GM23248 (cell line): ENCODE data around the gene DNAJA4. TPM values are rescaled to one million over a fixed set of nuclear protein-coding genes. Genes with fewer than 3 reads are reported as not detected.

Experiments used
- DNase-seq: peaks from one replicate; pipeline ENCODE4 v3.0.0-alpha.2; 2015
- H2AFZ ChIP-seq: fragments of 200-600 bp; sonication (generic); 2 replicates; pipeline ENCODE4 v1.6.1; 2016; ENCODE audit warnings: antibody characterized with exemption
- H3F3A ChIP-seq: fragments of 200-600 bp; sonication (generic); 2 replicates; pipeline ENCODE4 v1.6.1; 2016; ENCODE audit warnings: mild to moderate bottlenecking, antibody characterized with exemption, mixed run types; ENCODE audit not compliant: insufficient read depth
- H3K27ac ChIP-seq: fragments of 200-600 bp; sonication (generic); 2 replicates; pipeline ENCODE4 v1.5.1; 2016; ENCODE audit warnings: mild to moderate bottlenecking
- H3K27me3 ChIP-seq: fragments of 200-600 bp; sonication (generic); replicated peaks from 2 replicates; pipeline ENCODE4 v1.6.1; 2016; ENCODE audit warnings: mild to moderate bottlenecking; ENCODE audit not compliant: insufficient read depth
- H3K36me3 ChIP-seq: fragments of 200-600 bp; sonication (generic); 2 replicates; pipeline ENCODE4 v1.6.1; 2016; ENCODE audit warnings: low read depth, mild to moderate bottlenecking
- H3K4me1 ChIP-seq: fragments of 200-600 bp; sonication (generic); 2 replicates; pipeline ENCODE4 v1.6.1; 2016; ENCODE audit warnings: mild to moderate bottlenecking; ENCODE audit not compliant: insufficient read depth
- H3K4me2 ChIP-seq: fragments of 200-600 bp; sonication (generic); one replicate; pipeline ENCODE4 v1.6.1; 2016; ENCODE audit warnings: mild to moderate bottlenecking; ENCODE audit not compliant: unreplicated experiment
- H3K4me3 ChIP-seq: fragments of 200-600 bp; sonication (generic); 2 replicates; pipeline ENCODE4 v1.5.1; 2016; ENCODE audit warnings: mild to moderate bottlenecking
- H3K79me2 ChIP-seq: fragments of 200-600 bp; sonication (generic); 2 replicates; pipeline ENCODE4 v1.6.1; 2016; ENCODE audit warnings: mild to moderate bottlenecking; ENCODE audit not compliant: insufficient read depth
- H3K9ac ChIP-seq: fragments of 200-600 bp; sonication (generic); 2 replicates; pipeline ENCODE4 v1.6.1; 2016; ENCODE audit warnings: mild to moderate bottlenecking
- H3K9me2 ChIP-seq: fragments of 200-600 bp; sonication (generic); 2 replicates; pipeline ENCODE4 v1.6.1; 2016; ENCODE audit warnings: mixed run types, mild to moderate bottlenecking, moderate library complexity; ENCODE audit not compliant: insufficient read depth
- H3K9me3 ChIP-seq: fragments of 200-600 bp; sonication (generic); one replicate; pipeline ENCODE4 v1.6.1; 2017; ENCODE audit warnings: low read depth
- H4K20me1 ChIP-seq: fragments of 200-600 bp; sonication (generic); 2 replicates; pipeline ENCODE4 v1.6.0; 2016; ENCODE audit not compliant: insufficient read depth
- EZH2 ChIP-seq: fragments of 200-600 bp; sonication (generic); IDR thresholded peaks from 2 replicates; pipeline ENCODE4 v1.6.1; 2018; ENCODE audit warnings: antibody characterized with exemption, mild to moderate bottlenecking; ENCODE audit not compliant: insufficient read depth, poor library complexity, severe bottlenecking
- EZH2phosphoT487 ChIP-seq: fragments of 200-600 bp; sonication (generic); IDR thresholded peaks from 2 replicates; pipeline ENCODE4 v1.6.1; 2018; ENCODE audit warnings: antibody characterized with exemption, moderate library complexity, mild to moderate bottlenecking, low read depth; ENCODE audit not compliant: insufficient read depth
- WGBS, 2 experiments: methylation state at CpG; one replicate each; pipeline ENCODE4 v1.1.6; 2015 to 2017; ENCODE audit warnings: low lambda C conversion rate in 2 of 2, low coverage in 1 of 2; ENCODE audit errors: missing lambda C conversion rate in 2 of 2; 5-methylcytosine and 5-hydroxymethylcytosine counted together
- in situ Hi-C: fragments of 300-500 bp; cut with MboI; formaldehyde crosslinking; loops from 2 replicates; pipeline ENCODE4 v1.15.0; 2020
- polyA plus RNA-seq: library from polyadenylated mRNA; unstranded; fragments of >200 nt; fragmentation: Nextera tagmentation; extraction: Ambion mirVana; gene quantifications from 2 replicates; pipeline ENCODE4 v1.2.1, GENCODE V29; 2016
- total RNA-seq: library from RNA; depleted of rRNA; stranded (reverse); fragments of >200 nt; shearing (Covaris generic); gene quantifications from 2 replicates; pipeline ENCODE4 v1.2.3, GENCODE V29; 2014; rRNA removed

Gene DNAJA4
- 0.43 and 2.7 TPM in 2 replicates for total RNA-seq
- polyA plus RNA-seq, result 1.3 and 1.4 TPM in 2 replicates

DNA sequence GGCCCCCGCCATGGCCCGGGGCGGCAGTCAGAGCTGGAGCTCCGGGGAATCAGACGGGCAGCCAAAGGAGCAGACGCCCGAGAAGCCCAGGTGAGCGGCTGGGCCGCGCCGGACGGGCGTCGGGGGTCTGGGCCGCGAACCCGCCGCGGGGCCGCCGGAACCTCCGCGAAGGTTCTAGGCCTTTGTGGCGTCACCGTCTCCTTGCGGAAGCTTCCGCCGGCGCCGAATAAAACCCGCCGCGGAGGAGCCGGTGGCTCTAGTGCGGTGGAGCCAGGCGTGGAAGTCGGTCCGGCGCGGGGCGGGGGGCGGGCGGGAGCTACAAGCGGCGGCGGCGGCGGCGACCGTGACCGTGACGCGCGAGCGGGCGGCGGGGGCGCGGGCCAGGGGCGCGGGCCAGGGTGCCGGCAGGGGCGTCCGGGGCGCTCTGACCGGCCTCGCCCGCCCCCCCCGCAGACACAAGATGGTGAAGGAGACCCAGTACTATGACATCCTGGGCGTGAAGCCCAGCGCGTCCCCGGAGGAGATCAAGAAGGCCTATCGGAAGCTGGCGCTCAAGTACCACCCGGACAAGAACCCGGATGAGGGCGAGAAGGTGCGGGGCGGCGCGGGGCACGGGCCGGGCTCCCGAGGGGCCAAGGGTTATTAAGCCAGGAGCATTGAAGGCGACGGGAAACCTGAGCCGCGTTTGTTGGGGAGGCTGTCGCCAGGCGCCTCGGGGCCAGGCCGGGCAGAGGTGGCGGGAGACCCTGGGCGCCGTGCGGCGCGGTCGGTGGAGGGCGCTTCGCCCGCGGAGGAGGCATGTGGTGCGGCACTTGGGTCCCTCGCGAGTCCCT is at the start of gene DNAJA4:
DNAJA4 (plus strand) TSS at position 259 of the 833 bp plus-strand sequence; CDS start at position 461, 202 bp downstream.
- peak within 1 kb of the TSS; percentile 92 for H2AFZ ChIP-seq
- H3K9ac ChIP-seq, result peak within 1 kb of the TSS; percentile 65
- H3K9me2 ChIP-seq, result no peaks in the 10 kb centered on the region
- no peaks in the 10 kb centered on the region for H3K4me1 ChIP-seq
- H3K9me3 ChIP-seq, result no peaks in the 10 kb centered on the region
- WGBS, 2 experiments, result 7 to 13% methylated on average over 63 to 107 of the region's 107 CpGs
- H3K4me2 ChIP-seq, result peak within 1 kb of the TSS; percentile 75
- DNase-seq, result peak; percentile 59
- peak; percentile 24 for TF ChIP-seq EZH2
- TF ChIP-seq EZH2phosphoT487, result no peak
- no peaks in the 10 kb centered on the region for H3K79me2 ChIP-seq
- no peaks in the 10 kb centered on the region for H3K36me3 ChIP-seq
- in situ Hi-C loops, result no loop called here
- H3K27me3 ChIP-seq, result no peaks in the 10 kb centered on the region; the same call in 1 of the 2 replicates
- H4K20me1 ChIP-seq, result no peaks in the 10 kb centered on the region
- no peak within 1 kb of the TSS for H3K27ac ChIP-seq
- peak within 1 kb of the TSS; percentile 69 for H3K4me3 ChIP-seq
- no peaks in the 10 kb centered on the region for H3F3A ChIP-seq

DNA sequence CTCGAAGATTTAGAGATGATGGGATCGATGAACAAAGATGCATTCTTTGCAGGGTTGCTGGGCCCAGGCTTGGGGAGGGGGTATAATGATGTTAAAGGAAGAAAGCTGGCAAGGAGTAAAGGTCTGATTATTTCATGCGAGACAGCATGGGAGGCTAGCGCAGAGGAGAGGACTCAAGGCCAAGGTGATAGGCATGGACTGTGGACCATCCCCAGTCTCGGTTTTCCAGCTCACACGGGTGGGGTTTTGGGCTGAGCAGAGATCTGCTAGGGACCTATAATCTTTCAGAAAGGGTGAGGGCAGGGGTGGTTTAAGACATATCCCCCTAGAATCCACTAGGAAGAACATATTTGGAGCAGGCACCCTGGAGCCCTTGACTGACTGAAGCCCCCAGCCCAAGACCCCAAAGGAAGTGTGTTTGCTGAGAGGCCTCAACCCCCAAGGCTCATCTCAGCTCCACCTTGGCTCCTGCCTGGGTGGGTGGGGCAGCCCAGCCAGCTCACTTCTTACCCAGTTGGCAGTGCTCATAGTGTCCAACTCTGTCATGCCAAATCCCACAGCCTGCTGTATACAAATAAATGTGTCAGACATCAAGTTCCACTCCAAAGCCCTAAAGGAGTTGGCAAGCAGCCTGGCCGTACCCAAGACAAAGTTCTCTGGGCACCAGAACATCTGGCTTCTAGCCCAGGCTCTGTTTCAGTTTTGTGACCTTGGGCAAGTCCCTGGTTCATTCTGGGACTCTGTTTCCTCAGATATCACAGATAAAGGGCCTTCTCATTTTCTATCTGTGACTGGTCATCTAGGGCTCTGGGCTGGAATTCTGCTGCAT is 47.9 kb upstream of the DNAJA4 start:
- Histone ChIP-seq H3K36me3 (no peaks in the 10 kb centered on the region), H3K4me3 (no peak overlapping the region), H3K27me3 (no peaks in the 10 kb centered on the region), H3F3A (no peaks in the 10 kb centered on the region; the same call in 1 of the 2 replicates), H2AFZ (no peak overlapping the region), H4K20me1 (no peaks in the 10 kb centered on the region), H3K9ac (no peak overlapping the region), H3K27ac (no peak overlapping the region), H3K9me2 (no peaks in the 10 kb centered on the region), H3K9me3 (no peaks in the 10 kb centered on the region), H3K4me2 (no peak overlapping the region), H3K79me2 (no peaks in the 10 kb centered on the region), H3K4me1 (peaks cover 22% of the 10 kb centered on the region)
- 59 to 60% methylated on average over 7 of the region's 7 CpGs for WGBS, 2 experiments
- in situ Hi-C loops, result no loop called here
- DNase-seq, result peak; percentile 76
- no peak for TF ChIP-seq EZH2
- no peak for TF ChIP-seq EZH2phosphoT487

DNA sequence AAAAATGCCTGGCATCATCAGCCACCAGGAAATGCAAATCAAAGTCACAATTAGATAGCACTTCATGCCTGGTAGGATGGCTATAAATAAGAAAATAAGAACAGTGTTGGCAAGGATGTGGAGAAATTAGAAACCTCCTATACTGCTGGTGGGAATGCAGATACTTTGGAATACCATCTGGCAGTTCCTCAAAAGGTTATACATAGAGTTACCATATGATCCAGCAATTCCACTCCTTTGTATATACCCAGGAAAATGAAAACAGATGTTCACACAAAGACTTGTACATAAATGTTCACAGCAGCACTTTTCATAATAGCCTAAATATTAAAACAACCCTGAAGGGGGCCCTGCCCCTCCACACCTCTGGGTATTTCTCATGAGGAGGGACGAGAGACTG is 43.6 kb upstream of the DNAJA4 start:
- Histone ChIP-seq H4K20me1 (no peaks in the 10 kb centered on the region), H3K4me1 (peaks cover 12% of the 10 kb centered on the region; the same call in 1 of the 2 replicates), H3F3A (no peaks in the 10 kb centered on the region; the same call in 1 of the 2 replicates), H3K9me3 (no peaks in the 10 kb centered on the region), H3K36me3 (no peaks in the 10 kb centered on the region), H3K4me2 (no peak overlapping the region), H2AFZ (no peak overlapping the region), H3K27ac (no peak overlapping the region), H3K9ac (no peak overlapping the region), H3K27me3 (no peaks in the 10 kb centered on the region), H3K79me2 (no peaks in the 10 kb centered on the region), H3K4me3 (no peak overlapping the region), H3K9me2 (no peaks in the 10 kb centered on the region)
- in situ Hi-C loops, result no loop called here
- no peak for TF ChIP-seq EZH2phosphoT487
- TF ChIP-seq EZH2, result no peak
- DNase-seq, result no peak
- 38 to 69% methylated on average over 1 of the region's 1 CpG for WGBS, 2 experiments

DNA sequence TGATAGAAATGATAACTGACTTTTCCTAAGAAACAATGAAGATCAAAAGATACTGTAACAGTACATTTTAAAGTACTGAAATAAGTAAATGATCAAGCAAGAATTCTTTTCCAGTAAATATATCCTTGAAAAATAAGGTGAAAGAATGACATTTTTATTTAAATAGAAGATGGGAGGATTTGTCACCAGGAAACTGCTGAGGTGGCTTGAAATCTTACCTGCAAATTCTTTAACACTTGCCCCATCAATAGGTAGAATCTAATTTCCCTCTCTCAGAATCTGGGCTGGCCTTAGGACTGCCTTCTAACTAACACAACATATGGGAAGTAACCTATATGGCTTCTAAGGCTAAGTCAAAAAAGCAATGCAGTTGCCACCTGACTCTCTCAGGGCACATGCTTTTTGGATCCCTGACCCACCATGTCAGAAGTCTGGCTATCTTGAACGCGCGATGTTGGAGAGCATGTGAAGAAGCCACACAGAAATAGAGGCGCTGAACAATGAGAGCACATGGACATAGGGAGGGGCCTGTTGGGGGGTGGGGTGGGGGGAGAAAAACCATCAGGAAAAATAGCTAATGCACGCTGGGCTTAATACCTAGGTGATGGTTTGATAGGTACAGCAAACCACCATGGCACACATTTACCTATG is 41.5 kb upstream of the DNAJA4 start:
- Histone ChIP-seq H3K36me3 (no peaks in the 10 kb centered on the region), H4K20me1 (no peaks in the 10 kb centered on the region), H3K4me3 (no peak overlapping the region), H3K4me2 (no peak overlapping the region), H3F3A (no peaks in the 10 kb centered on the region), H3K9ac (no peak overlapping the region), H3K79me2 (no peaks in the 10 kb centered on the region), H3K27ac (no peak overlapping the region), H3K27me3 (no peaks in the 10 kb centered on the region), H3K4me1 (0 out of 2 replicates have a peak, but pooled peaks cover 4% of the 10 kb centered on the region), H3K9me3 (no peaks in the 10 kb centered on the region), H3K9me2 (no peaks in the 10 kb centered on the region), H2AFZ (no peak overlapping the region)
- in situ Hi-C loops, result no loop called here
- DNase-seq, result no peak
- WGBS, 2 experiments, result 85 to 97% methylated on average over 5 of the region's 5 CpGs
- no peak for TF ChIP-seq EZH2phosphoT487
- no peak for TF ChIP-seq EZH2
